Esophagus squamous epithelium (tissue), 5 donors: Measurements from ENCODE around the gene TNFRSF4. TPM values are rescaled to one million over a fixed set of nuclear protein-coding genes. Genes with fewer than 3 reads are reported as not detected.

Experiments
- DNase-seq: peaks from one replicate; lab custom pipeline; 2025; lab: John Stamatoyannopoulos, UW
- H3K27ac ChIP-seq, 4 donors: fragments of 200-600 bp; sonication (generic); one replicate each; pipeline ENCODE4 v1.5.1; 2016 to 2019; ENCODE audit warnings: mild to moderate bottlenecking in 1 of 4
- H3K27me3 ChIP-seq, 4 donors: fragments of 200-600 bp; sonication (generic); 1 replicate in 3 of 4; 2 replicates in 1 of 4; pipeline versions ENCODE4 v1.5.1 to v1.6.0; 2017 to 2021; ENCODE audit warnings: antibody characterized with exemption in 1 of 4
- H3K36me3 ChIP-seq, 3 donors: fragments of 200-600 bp; sonication (generic); one replicate each; pipeline ENCODE4 v1.5.1; 2016 to 2019
- H3K4me1 ChIP-seq, 3 donors: fragments of 200-600 bp; sonication (generic); one replicate each; pipeline ENCODE4 v1.5.1; 2017 to 2019
- H3K4me3 ChIP-seq, 4 donors: fragments of 200-600 bp; sonication (generic); 1 replicate in 3 of 4; 2 replicates in 1 of 4; pipeline ENCODE4 v1.5.1; 2016 to 2019; ENCODE audit warnings: mild to moderate bottlenecking in 2 of 4, moderate library complexity in 1 of 4
- H3K9me3 ChIP-seq, 3 donors: fragments of 200-600 bp; sonication (generic); one replicate each; pipeline ENCODE4 v1.5.1; 2016 to 2019
- POLR2A ChIP-seq, 4 donors: fragments of 450-650 bp; IDR thresholded peaks; one replicate each; pipeline ENCODE4 v1.6.1; 2017; ENCODE audit warnings: antibody characterized with exemption in 4 of 4, mild to moderate bottlenecking in 4 of 4, moderate library complexity in 3 of 4
- WGBS, 2 donors: methylation state at CpG; one replicate each; pipeline ENCODE4 v1.1.5; 2018; 5-methylcytosine and 5-hydroxymethylcytosine counted together
- intact Hi-C: fragments of 100-400 bp; cut with DNase I; formaldehyde crosslinking; loops from one replicate; pipeline ENCODE4 v1.15.0; 2022
- total RNA-seq, 4 donors: library from RNA; depleted of rRNA; stranded (reverse); fragments of >200 nt; gene quantifications; one replicate each; pipeline ENCODE4 v1.1.0, GENCODE V29; 2016
- TF ChIP-seq, protein P1 (sequence below), 6 experiments: fragments of 450-650 bp in 4 of 6; fragments of 200-600 bp in 2 of 6; sonication (generic) in 2 of 6; IDR thresholded peaks; one replicate each; pipeline ENCODE4 v1.5.1; 2016 to 2019; ENCODE audit warnings: antibody characterized with exemption in 6 of 6, mild to moderate bottlenecking in 4 of 6, moderate library complexity in 4 of 6
- donor health status: DM: yes; HTN: yes; CAD: no.

TNFRSF4 gene
- total RNA-seq, 4 donors from 2014 or later, result 0.40 to 1.3 (median 0.57) TPM; not detected in 1

DNA sequence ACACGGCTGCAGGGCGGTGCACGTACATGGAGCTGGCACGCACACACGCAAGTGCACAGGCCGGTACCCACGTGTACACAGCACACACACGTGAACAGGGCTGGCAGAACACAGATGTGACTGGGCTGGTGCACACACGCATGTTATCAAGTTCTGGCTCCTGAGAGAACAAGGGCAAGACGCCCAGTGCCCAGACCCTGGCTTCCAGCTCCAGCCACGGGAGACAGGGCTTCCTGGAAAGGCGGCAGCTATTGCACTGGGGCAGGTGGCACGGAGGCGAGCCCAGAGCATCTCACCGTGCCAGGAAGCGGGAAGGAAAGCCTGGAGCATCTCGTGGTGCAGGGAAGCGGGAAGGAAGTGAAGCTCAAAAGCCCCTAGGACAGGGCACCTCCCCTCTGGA, 12.0 kb upstream of the TNFRSF4 start:
- no peak overlapping the region for H3K4me3 ChIP-seq
- TF ChIP-seq POLR2A (IDR thresholded peaks at IDR 0.05), result no peak
- no peaks in the 10 kb centered on the region for H3K27me3 ChIP-seq
- no peak for DNase-seq
- H3K36me3 ChIP-seq, result peaks cover 38 to 86% (median 48%) of the 10 kb centered on the region in 3 donors
- H3K4me1 ChIP-seq, result peaks cover 15 to 54% (median 19%) of the 10 kb centered on the region in 3 donors
- no peak overlapping the region for H3K27ac ChIP-seq
- no peaks in the 10 kb centered on the region for H3K9me3 ChIP-seq
- 79 to 85% methylated on average over 16 to 18 of the region's 18 CpGs for WGBS, 2 donors
- intact Hi-C loops, result no loop called here

GRCh38 chr1:1225238-1225845, 11.4 kb upstream of the TNFRSF4 start:
- no peaks in the 10 kb centered on the region for H3K27me3 ChIP-seq
- no peak for DNase-seq

DNA sequence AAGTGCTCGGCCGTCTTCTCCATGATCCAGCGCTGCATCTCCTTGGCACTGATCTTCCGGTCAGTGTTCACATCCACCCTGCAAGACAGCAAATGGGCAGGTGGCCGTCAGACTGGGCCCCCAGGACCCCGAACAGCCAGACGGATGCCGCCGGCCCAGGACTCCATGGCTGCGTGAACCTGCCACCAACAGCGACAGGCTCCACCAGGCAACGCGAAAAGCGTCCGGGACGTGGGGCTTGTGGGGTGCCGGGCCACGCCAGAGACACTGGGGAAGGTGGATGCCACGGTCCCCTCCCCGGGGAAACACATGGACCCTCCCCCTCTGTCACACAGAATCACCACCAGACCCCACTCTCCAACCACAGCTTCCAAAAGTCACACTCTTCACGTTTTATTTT, 9.9 kb upstream of the TNFRSF4 start:
- intact Hi-C loops, result no loop called here
- Histone ChIP-seq H3K36me3 (peaks cover 38 to 100% (median 48%) of the 10 kb centered on the region in 3 donors), H3K4me1 (peaks cover 0 to 33% (median 0%) of the 10 kb centered on the region in 3 donors), H3K4me3 (no peak overlapping the region), H3K27ac (no peak overlapping the region), H3K9me3 (no peaks in the 10 kb centered on the region), H3K27me3 (no peaks in the 10 kb centered on the region)
- 93 to 100% methylated on average over 1 to 12 of the region's 21 CpGs for WGBS, 2 donors
- TF ChIP-seq POLR2A (IDR thresholded peaks at IDR 0.05), result no peak
- TF ChIP-seq, protein P1, sequence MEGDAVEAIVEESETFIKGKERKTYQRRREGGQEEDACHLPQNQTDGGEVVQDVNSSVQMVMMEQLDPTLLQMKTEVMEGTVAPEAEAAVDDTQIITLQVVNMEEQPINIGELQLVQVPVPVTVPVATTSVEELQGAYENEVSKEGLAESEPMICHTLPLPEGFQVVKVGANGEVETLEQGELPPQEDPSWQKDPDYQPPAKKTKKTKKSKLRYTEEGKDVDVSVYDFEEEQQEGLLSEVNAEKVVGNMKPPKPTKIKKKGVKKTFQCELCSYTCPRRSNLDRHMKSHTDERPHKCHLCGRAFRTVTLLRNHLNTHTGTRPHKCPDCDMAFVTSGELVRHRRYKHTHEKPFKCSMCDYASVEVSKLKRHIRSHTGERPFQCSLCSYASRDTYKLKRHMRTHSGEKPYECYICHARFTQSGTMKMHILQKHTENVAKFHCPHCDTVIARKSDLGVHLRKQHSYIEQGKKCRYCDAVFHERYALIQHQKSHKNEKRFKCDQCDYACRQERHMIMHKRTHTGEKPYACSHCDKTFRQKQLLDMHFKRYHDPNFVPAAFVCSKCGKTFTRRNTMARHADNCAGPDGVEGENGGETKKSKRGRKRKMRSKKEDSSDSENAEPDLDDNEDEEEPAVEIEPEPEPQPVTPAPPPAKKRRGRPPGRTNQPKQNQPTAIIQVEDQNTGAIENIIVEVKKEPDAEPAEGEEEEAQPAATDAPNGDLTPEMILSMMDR (IDR thresholded peaks at IDR 0.05), result no peak
- no peak for DNase-seq

More at GRCh38 chr1:1225238-1225845, 11.4 kb upstream of the TNFRSF4 start:
- intact Hi-C loops, result no loop called here
- WGBS, 2 donors, result 60 to 78% methylated on average over 2 to 14 of the region's 34 CpGs
- H3K27ac ChIP-seq, result no peak overlapping the region
- peaks cover 38 to 92% (median 48%) of the 10 kb centered on the region in 3 donors for H3K36me3 ChIP-seq
- no peaks in the 10 kb centered on the region for H3K9me3 ChIP-seq
- H3K4me1 ChIP-seq, result peaks cover 9 to 48% (median 13%) of the 10 kb centered on the region in 3 donors
- H3K4me3 ChIP-seq, result no peak overlapping the region
- no peak for TF ChIP-seq POLR2A (IDR thresholded peaks at IDR 0.05)
- TF ChIP-seq, protein P1 (IDR thresholded peaks at IDR 0.05), result no peak

DNA sequence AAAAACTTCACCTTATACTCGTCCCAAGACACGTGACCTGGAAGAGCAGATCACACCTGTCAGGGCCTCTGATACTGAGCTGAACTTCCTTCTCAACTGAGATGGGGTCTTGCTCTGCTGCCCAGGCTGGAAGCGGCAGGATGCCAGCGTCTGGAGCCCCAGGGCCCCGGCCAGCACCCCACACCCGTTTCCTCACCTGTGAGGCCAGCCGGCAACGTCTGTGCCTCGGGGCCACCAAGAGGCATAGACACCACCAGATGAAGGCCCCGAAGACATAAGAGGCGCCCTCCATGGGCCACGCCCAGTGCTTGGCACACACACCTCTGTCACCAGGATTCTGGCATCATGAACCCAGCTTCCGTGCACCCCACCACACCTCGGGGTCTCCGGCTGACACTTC, 9.4 kb upstream of the TNFRSF4 start:
- H3K36me3 ChIP-seq, result peaks cover 39 to 100% (median 43%) of the 10 kb centered on the region in 3 donors
- intact Hi-C loops, result no loop called here
- whole genome bisulfite sequencing, 2 donors, result 80 to 92% methylated on average over 1 to 5 of the region's 15 CpGs

DNA sequence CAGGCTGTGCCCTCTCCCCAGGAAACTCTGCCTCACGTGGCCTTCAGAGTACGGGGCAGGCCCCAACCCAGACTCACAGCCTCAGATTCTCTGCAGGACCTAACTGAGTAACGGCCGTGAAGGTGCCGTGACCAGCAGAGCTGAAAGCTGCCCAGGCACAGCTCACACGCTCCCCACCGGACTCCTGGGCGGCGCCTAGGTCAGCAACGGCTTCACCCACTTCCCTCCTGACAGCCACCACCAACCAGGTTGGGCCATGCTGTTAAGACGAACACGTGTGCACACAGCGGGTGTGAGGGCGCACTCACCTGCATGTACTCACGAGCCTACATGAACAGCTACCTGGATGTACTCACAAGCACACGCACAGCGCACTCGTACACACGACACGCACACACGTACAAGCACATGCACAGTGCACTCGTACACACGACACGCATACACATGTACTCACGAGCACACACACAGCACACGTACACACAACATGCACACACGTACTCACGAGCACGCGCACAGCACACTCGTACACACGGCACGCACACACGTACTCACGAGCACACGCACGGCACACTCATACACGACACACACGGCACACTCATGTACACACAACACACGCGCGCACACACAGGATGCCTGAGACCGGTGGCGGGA, 8.7 kb upstream of the TNFRSF4 start:
- intact Hi-C loops, result no loop called here
- no peak overlapping the region for H3K4me3 ChIP-seq
- H3K36me3 ChIP-seq, result peaks cover 38 to 100% (median 38%) of the 10 kb centered on the region in 3 donors
- H3K9me3 ChIP-seq, result no peaks in the 10 kb centered on the region
- 95 to 96% methylated on average over 22 to 40 of the region's 44 CpGs for WGBS, 2 donors
- TF ChIP-seq POLR2A (IDR thresholded peaks at IDR 0.05), result no peak
- TF ChIP-seq, protein P1 (IDR thresholded peaks at IDR 0.05), result no peak
- H3K27me3 ChIP-seq, result no peaks in the 10 kb centered on the region
- no peak overlapping the region for H3K27ac ChIP-seq
- peaks cover 0 to 31% (median 1%) of the 10 kb centered on the region in 3 donors for H3K4me1 ChIP-seq
- DNase-seq, result no peak

More for the DNA sequence above, 9.4 kb upstream of the TNFRSF4 start:
- H3K4me3 ChIP-seq, result no peak overlapping the region
- DNase-seq, result no peak
- no peaks in the 10 kb centered on the region for H3K27me3 ChIP-seq
- H3K27ac ChIP-seq, result no peak overlapping the region
- H3K4me1 ChIP-seq, result peaks cover 0 to 31% (median 0%) of the 10 kb centered on the region in 3 donors
- no peaks in the 10 kb centered on the region for H3K9me3 ChIP-seq
- TF ChIP-seq, protein P1 (IDR thresholded peaks at IDR 0.05), result no peak
- no peak for TF ChIP-seq POLR2A (IDR thresholded peaks at IDR 0.05)
